Measurements from ENCODE around the gene NRK. TPM values are rescaled to one million over a fixed set of nuclear protein-coding genes. Genes with fewer than 3 reads are reported as not detected.
"Not testable (repeated sequence)": the region's sequence is repeated elsewhere in the genome, so short reads cannot be mapped to it uniquely, and the experiment has no call there.

The NRK gene
- total RNA-seq, 1 donor, result 0.09 TPM

DNA sequence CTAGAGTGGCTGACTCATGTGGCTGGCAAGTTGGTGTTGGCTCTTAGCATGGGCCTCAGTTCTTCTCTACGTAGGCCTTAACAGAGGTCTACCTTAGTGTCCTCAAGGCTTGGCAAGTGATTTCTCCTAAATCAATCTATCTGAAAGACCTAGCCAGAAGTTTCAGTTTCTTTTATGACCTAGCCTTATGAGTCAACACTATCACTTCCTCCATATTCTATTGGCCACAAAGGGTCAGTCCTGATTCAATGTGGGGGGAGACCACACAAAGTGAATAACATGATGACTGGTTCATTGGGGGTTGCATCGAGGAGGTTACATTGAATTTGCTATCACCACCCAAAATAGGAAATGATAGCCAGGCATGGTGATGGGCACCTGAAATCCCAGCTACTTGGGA is 5.8 kb upstream of the NRK start:
- no peak for DNase-seq (ENCODE audit: low read depth)
- H3K4me3 ChIP-seq (ENCODE audit: low read depth, low read length), result no peak overlapping the region
- TF ChIP-seq, protein P1, sequence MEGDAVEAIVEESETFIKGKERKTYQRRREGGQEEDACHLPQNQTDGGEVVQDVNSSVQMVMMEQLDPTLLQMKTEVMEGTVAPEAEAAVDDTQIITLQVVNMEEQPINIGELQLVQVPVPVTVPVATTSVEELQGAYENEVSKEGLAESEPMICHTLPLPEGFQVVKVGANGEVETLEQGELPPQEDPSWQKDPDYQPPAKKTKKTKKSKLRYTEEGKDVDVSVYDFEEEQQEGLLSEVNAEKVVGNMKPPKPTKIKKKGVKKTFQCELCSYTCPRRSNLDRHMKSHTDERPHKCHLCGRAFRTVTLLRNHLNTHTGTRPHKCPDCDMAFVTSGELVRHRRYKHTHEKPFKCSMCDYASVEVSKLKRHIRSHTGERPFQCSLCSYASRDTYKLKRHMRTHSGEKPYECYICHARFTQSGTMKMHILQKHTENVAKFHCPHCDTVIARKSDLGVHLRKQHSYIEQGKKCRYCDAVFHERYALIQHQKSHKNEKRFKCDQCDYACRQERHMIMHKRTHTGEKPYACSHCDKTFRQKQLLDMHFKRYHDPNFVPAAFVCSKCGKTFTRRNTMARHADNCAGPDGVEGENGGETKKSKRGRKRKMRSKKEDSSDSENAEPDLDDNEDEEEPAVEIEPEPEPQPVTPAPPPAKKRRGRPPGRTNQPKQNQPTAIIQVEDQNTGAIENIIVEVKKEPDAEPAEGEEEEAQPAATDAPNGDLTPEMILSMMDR (IDR thresholded peaks at IDR 0.05; ENCODE audit: insufficient read depth, low read length), result no peak

DNA sequence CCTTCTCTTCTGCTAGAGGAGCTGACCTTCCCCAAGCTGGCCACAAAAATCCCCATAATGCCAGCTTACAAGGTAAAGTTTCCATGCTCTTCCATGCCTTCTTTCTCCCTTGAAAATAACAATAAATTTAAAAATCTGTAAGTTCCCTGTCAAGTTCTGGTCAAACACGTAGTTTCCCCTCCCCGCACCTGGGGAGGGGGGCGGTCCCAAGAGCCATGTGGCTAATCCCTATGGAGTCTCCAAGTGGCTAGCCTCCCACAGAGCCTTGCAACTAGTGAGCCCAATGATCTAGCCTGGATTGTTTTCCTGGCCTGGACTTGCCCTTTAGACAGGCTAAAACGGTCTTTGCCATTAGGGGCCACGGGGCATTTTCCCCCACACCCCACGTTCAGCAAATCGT is 2.1 kb upstream of the NRK start:
- no peak for DNase-seq (ENCODE audit: low read depth)
- TF ChIP-seq, protein P1 (IDR thresholded peaks at IDR 0.05; ENCODE audit: insufficient read depth, low read length), result no peak
- no peak overlapping the region for H3K4me3 ChIP-seq (ENCODE audit: low read depth, low read length)

DNA sequence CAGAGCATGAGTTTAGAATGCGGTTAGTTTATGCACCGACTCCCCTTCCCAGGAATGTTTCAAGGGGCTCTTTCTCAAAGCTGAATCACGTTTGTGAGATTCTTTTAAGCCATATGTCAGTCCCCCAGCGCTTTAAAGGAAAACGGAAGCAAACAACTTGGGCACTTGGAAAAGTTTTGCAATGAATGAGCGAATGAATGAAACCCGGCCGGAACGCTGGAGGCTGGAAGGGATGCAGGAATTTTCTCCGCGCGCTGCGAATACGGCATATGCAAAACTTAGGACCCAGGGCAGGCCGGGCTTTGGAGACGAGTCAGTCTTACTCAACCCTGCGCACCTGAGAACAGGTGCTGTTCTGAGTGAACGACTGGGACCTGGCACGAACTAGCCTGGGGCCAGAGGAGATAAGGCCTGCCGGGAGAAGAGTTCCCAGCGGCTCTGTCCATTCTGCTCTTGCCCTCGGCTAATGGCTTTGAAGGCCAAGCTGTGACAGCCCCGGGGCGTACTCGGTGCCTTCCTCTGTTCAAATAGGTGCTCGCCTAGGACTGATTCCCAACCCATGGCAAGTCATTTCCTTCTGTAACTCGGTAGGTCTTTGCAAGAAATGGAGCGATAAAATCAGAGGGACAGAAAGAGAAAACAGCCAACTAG is 743 bp upstream of the NRK start:
- DNase-seq (ENCODE audit: low read depth), result no peak
- TF ChIP-seq, protein P1 (IDR thresholded peaks at IDR 0.05; ENCODE audit: insufficient read depth, low read length), result no peak
- H3K4me3 ChIP-seq (ENCODE audit: low read depth, low read length), result no peak overlapping the region

DNA sequence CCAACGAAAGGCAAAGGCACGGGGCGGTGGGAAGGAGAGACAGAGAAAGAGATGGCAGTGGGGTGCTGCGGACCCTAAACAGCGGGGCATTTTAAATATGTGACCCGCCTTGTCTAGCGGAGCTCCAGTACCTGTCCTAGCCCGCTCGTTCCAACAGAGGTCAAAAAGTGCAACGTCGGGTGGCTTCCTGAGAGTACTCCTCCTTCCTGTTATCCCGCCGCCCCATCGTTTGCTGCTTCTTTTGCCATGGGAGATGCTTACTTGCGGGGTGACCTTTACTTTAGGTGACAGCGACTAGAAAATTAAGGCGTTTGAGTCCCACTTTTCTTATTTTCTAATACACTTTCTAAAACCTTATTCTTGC is 735 bp downstream of the NRK start:
- DNase-seq (ENCODE audit: low read depth), result no peak
- TF ChIP-seq, protein P1 (IDR thresholded peaks at IDR 0.05; ENCODE audit: insufficient read depth, low read length), result no peak
- no peak overlapping the region for H3K4me3 ChIP-seq (ENCODE audit: low read depth, low read length)

- no peak for DNase-seq (ENCODE audit: low read depth)
- no peak overlapping the region for H3K4me3 ChIP-seq (ENCODE audit: low read depth, low read length)
- TF ChIP-seq, protein P1 (IDR thresholded peaks at IDR 0.05; ENCODE audit: insufficient read depth, low read length), result no peak
Observed at GRCh38 chrX:105829011-105829410, 6.7 kb downstream of the NRK start.

DNA sequence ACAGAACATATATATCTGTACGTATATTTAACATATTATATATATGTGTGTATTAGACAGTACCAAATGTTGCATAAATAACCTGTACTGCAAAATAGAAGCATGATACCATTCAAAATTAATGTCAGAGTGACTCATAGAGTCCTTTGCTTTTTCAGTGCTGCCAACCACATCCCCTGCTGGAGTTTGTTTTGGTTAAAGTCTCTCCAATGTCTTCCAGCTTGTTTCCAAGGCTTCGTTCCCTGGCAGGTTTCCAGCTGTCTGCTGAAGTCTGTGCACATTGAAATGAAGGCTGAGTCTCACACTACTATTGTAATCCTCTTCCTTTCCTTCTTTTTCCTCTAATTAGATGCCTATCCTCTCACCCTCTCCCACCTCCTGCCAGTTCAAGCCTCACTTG is 14.9 kb downstream of the NRK start:
- DNase-seq (ENCODE audit: low read depth), result peak; percentile 40
- H3K4me3 ChIP-seq (ENCODE audit: low read depth, low read length), result no peak overlapping the region
- TF ChIP-seq, protein P1 (IDR thresholded peaks at IDR 0.05; ENCODE audit: insufficient read depth, low read length), result no peak

GRCh38 chrX:105845631-105846030 is 23.3 kb downstream of the NRK start:
- DNase-seq (ENCODE audit: low read depth), result no peak
- TF ChIP-seq, protein P1 (IDR thresholded peaks at IDR 0.05; ENCODE audit: insufficient read depth, low read length), result no peak
- no peak overlapping the region for H3K4me3 ChIP-seq (ENCODE audit: low read depth, low read length)

- DNase-seq (ENCODE audit: low read depth), result not testable (repeated sequence)
Observed at GRCh38 chrX:105850100-105850499, 27.8 kb downstream of the NRK start.

More at GRCh38 chrX:105850100-105850499, 27.8 kb downstream of the NRK start:
- H3K4me3 ChIP-seq (ENCODE audit: low read depth, low read length), result not testable (repeated sequence)
